Measurements from ENCODE around the gene STIM2.
A peak's percentile ranks its signal among the peaks of the same experiment; 100 is the strongest.

Gene STIM2

GRCh38 chr4:26854701-26855100 lies 5.9 kb upstream of the STIM2 start:
- no peak for FAIRE-seq
- no peak for DNase-seq (ENCODE audit: insufficient read length, low spot score)
- TF ChIP-seq TAF1 (IDR thresholded peaks at IDR 0.05; ENCODE audit: low read depth, low read length) (no peak), POLR2A (IDR thresholded peaks at IDR 0.05; ENCODE audit: low read depth, low read length) (no peak), PAX5 (IDR thresholded peaks at IDR 0.05; ENCODE audit: insufficient read depth, low read length, severe bottlenecking) (no peak), POLR2AphosphoS5 (IDR thresholded peaks at IDR 0.05; ENCODE audit: low read depth, low read length) (no peak)

DNA sequence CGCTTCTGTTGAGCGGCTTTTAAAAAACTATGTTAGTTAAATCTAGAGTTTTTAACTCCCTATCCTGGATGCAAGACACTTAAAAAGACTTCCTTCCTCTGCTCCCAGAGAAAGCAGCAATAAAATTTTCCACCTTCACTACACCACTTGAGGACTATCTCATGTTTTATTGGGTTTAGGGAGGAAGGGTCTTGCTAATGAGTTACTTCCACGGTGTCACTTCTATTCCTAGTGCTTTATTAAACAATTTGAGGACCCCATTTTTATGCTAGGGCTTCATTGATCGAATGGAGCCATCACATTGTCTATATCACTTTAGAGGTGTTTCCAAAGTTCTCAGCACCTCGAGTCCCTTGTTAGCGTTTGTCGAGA lies 3.7 kb upstream of the STIM2 start:
- no peak for TF ChIP-seq POLR2AphosphoS5 (IDR thresholded peaks at IDR 0.05; ENCODE audit: low read depth, low read length)
- DNase-seq (ENCODE audit: insufficient read length, low spot score) (no peak), FAIRE-seq (no peak)

GRCh38 chr4:26857278-26858034 lies 3.2 kb upstream of the STIM2 start:
- TF ChIP-seq TAF1 (IDR thresholded peaks at IDR 0.05; ENCODE audit: low read depth, low read length), result peak; percentile 53
- TF ChIP-seq PAX5 (IDR thresholded peaks at IDR 0.05; ENCODE audit: insufficient read depth, low read length, severe bottlenecking), result peak; percentile 87
- 0 out of 2 replicates have a peak, but pooled peaks have one; percentile 23 for TF ChIP-seq POLR2AphosphoS5 (IDR thresholded peaks at IDR 0.05; ENCODE audit: low read depth, low read length)
- TF ChIP-seq SPI1 (IDR thresholded peaks at IDR 0.05; ENCODE audit: low read depth, low read length), result no peak
- TF ChIP-seq POLR2A (IDR thresholded peaks at IDR 0.05; ENCODE audit: low read depth, low read length), result peak; percentile 58; the same call in 1 of the 2 replicates
- TF ChIP-seq POU2F2 (IDR thresholded peaks at IDR 0.05; ENCODE audit: low read depth, low read length), result no peak
- FAIRE-seq, result peak; percentile 89
- DNase-seq (ENCODE audit: insufficient read length, low spot score), result peak; percentile 78

GRCh38 chr4:26858035-26858918 lies 2.4 kb upstream of the STIM2 start:
- peak; percentile 16 for FAIRE-seq
- DNase-seq (ENCODE audit: insufficient read length, low spot score), result no peak
- no peak for TF ChIP-seq POLR2A (IDR thresholded peaks at IDR 0.05; ENCODE audit: low read depth, low read length)
- TF ChIP-seq TAF1 (IDR thresholded peaks at IDR 0.05; ENCODE audit: low read depth, low read length), result no peak
- TF ChIP-seq SPI1 (IDR thresholded peaks at IDR 0.05; ENCODE audit: low read depth, low read length), result no peak
- TF ChIP-seq PAX5 (IDR thresholded peaks at IDR 0.05; ENCODE audit: insufficient read depth, low read length, severe bottlenecking), result no peak
- no peak for TF ChIP-seq POLR2AphosphoS5 (IDR thresholded peaks at IDR 0.05; ENCODE audit: low read depth, low read length)
- no peak for TF ChIP-seq POU2F2 (IDR thresholded peaks at IDR 0.05; ENCODE audit: low read depth, low read length)

DNA sequence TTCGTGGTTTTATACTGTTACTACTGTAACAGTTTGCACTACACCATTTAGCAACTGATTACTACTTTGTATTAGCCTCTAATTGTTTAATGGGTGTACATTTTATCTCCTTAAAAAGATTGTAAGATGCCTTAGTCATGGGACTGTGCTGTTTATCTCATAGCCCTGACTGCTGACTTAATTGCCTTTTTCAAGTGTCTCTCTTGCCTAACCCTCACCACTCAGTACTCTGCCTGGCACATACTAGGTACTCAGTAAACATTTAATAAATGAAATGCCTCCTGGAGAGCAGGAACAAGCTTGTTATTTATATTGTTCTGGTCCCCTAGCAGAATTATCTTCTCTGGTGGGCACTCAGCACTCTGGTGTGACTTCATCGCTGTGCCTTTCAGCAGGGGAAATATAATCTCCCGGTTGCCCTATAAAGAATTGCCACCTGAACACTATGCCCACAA lies 1.7 kb upstream of the STIM2 start:
- FAIRE-seq (no peak), DNase-seq (ENCODE audit: insufficient read length, low spot score) (no peak)
- no peak for TF ChIP-seq PAX5 (IDR thresholded peaks at IDR 0.05; ENCODE audit: insufficient read depth, low read length, severe bottlenecking)
- TF ChIP-seq POLR2A (IDR thresholded peaks at IDR 0.05; ENCODE audit: low read depth, low read length), result no peak
- no peak for TF ChIP-seq POU2F2 (IDR thresholded peaks at IDR 0.05; ENCODE audit: low read depth, low read length)
- TF ChIP-seq SPI1 (IDR thresholded peaks at IDR 0.05; ENCODE audit: low read depth, low read length), result no peak
- TF ChIP-seq POLR2AphosphoS5 (IDR thresholded peaks at IDR 0.05; ENCODE audit: low read depth, low read length), result no peak

- TF ChIP-seq POLR2AphosphoS5 (IDR thresholded peaks at IDR 0.05; ENCODE audit: low read depth, low read length), result no peak
- TF ChIP-seq PAX5 (IDR thresholded peaks at IDR 0.05; ENCODE audit: insufficient read depth, low read length, severe bottlenecking), result no peak
- no peak for TF ChIP-seq POLR2A (IDR thresholded peaks at IDR 0.05; ENCODE audit: low read depth, low read length)
- TF ChIP-seq TAF1 (IDR thresholded peaks at IDR 0.05; ENCODE audit: low read depth, low read length), result no peak
- no peak for TF ChIP-seq SPI1 (IDR thresholded peaks at IDR 0.05; ENCODE audit: low read depth, low read length)
- TF ChIP-seq POU2F2 (IDR thresholded peaks at IDR 0.05; ENCODE audit: low read depth, low read length), result no peak
- DNase-seq (ENCODE audit: insufficient read length, low spot score), result no peak
- no peak for FAIRE-seq
These were observed 882 bp upstream of the STIM2 start for GRCh38 chr4:26859762-26860156.

- TF ChIP-seq POU2F2 (IDR thresholded peaks at IDR 0.05; ENCODE audit: low read depth, low read length) (no peak), PAX5 (IDR thresholded peaks at IDR 0.05; ENCODE audit: insufficient read depth, low read length, severe bottlenecking) (no peak), TAF1 (IDR thresholded peaks at IDR 0.05; ENCODE audit: low read depth, low read length) (no peak), POLR2AphosphoS5 (IDR thresholded peaks at IDR 0.05; ENCODE audit: low read depth, low read length) (no peak), SPI1 (IDR thresholded peaks at IDR 0.05; ENCODE audit: low read depth, low read length) (no peak), POLR2A (IDR thresholded peaks at IDR 0.05; ENCODE audit: low read depth, low read length) (no peak)
- DNase-seq (ENCODE audit: insufficient read length, low spot score) (peak; percentile 20), FAIRE-seq (no peak)
These were observed 337 bp downstream of the STIM2 start for GRCh38 chr4:26860922-26861433.

GRCh38 chr4:26861434-26862186 lies 969 bp downstream of the STIM2 start:
- DNase-seq (ENCODE audit: insufficient read length, low spot score) (no peak), FAIRE-seq (peak; percentile 67)
- TF ChIP-seq TAF1 (IDR thresholded peaks at IDR 0.05; ENCODE audit: low read depth, low read length), result 0 out of 2 replicates have a peak, but pooled peaks have one; percentile 12
- no peak for TF ChIP-seq POLR2AphosphoS5 (IDR thresholded peaks at IDR 0.05; ENCODE audit: low read depth, low read length)
- TF ChIP-seq POLR2A (IDR thresholded peaks at IDR 0.05; ENCODE audit: low read depth, low read length), result no peak
- TF ChIP-seq SPI1 (IDR thresholded peaks at IDR 0.05; ENCODE audit: low read depth, low read length), result no peak
- peak; percentile 99 for TF ChIP-seq PAX5 (IDR thresholded peaks at IDR 0.05; ENCODE audit: insufficient read depth, low read length, severe bottlenecking)
- TF ChIP-seq POU2F2 (IDR thresholded peaks at IDR 0.05; ENCODE audit: low read depth, low read length), result 0 out of 2 replicates have a peak, but pooled peaks have one; percentile 11

Data from GM12891 (cell line).